Ishikawa (cell line): ENCODE measurements around the gene BSG.

Experiments used
- CEBPB ChIP-seq: IDR thresholded peaks from 2 replicates; pipeline ENCODE4 v1.6.1; 2012
- CREB1 ChIP-seq: IDR thresholded peaks from 2 replicates; pipeline ENCODE4 v1.6.1; 2012; ENCODE audit warnings: low read depth
- EGR1 ChIP-seq: IDR thresholded peaks from 2 replicates; pipeline ENCODE4 v1.6.1; 2012
- EP300 ChIP-seq: IDR thresholded peaks from 2 replicates; pipeline ENCODE4 v1.6.1; 2012; ENCODE audit warnings: borderline replicate concordance
- FOXM1 ChIP-seq: IDR thresholded peaks from 2 replicates; pipeline ENCODE4 v1.6.1; 2012; ENCODE audit warnings: low read depth, borderline replicate concordance
- MAX ChIP-seq: IDR thresholded peaks from 2 replicates; pipeline ENCODE4 v1.6.1; 2012
- NFIC ChIP-seq: IDR thresholded peaks from 2 replicates; pipeline ENCODE4 v1.6.1; 2012
- RAD21 ChIP-seq: IDR thresholded peaks from 2 replicates; pipeline ENCODE4 v1.6.1; 2012; ENCODE audit warnings: low read depth
- REST ChIP-seq: IDR thresholded peaks from 2 replicates; pipeline ENCODE4 v1.6.1; 2012; ENCODE audit warnings: low read depth, mild to moderate bottlenecking
- TAF1 ChIP-seq: IDR thresholded peaks from 2 replicates; pipeline ENCODE4 v1.6.1; 2012; ENCODE audit warnings: low read depth, mild to moderate bottlenecking
- TCF12 ChIP-seq: IDR thresholded peaks from 2 replicates; pipeline ENCODE4 v1.6.1; 2012; ENCODE audit warnings: low read depth
- TEAD4 ChIP-seq: IDR thresholded peaks from 2 replicates; pipeline ENCODE4 v1.6.1; 2012
- USF1 ChIP-seq: IDR thresholded peaks from 2 replicates; pipeline ENCODE4 v1.6.1; 2012
- YY1 ChIP-seq: IDR thresholded peaks from 2 replicates; pipeline ENCODE4 v1.6.1; 2012; ENCODE audit warnings: low read depth
- ZBTB7A ChIP-seq: IDR thresholded peaks from 2 replicates; pipeline ENCODE4 v1.6.1; 2012; ENCODE audit warnings: low read depth

Gene BSG

GRCh38 chr19:610801-611480 lies 38.5 kb downstream of the BSG start:
- TF ChIP-seq CREB1, result no peak
- TF ChIP-seq MAX, result no peak; the same call in 1 of the 2 replicates
- no peak for TF ChIP-seq USF1
- TF ChIP-seq RAD21, result peak; percentile 12; the same call in 1 of the 2 replicates
- TF ChIP-seq TEAD4, result peak; percentile 44; the same call in 1 of the 2 replicates
- no peak; the same call in 1 of the 2 replicates for TF ChIP-seq ZBTB7A
- peak; percentile 77 for TF ChIP-seq FOXM1
- peak; percentile 92 for TF ChIP-seq TCF12
- no peak for TF ChIP-seq CEBPB
- TF ChIP-seq YY1, result no peak
- no peak for TF ChIP-seq TAF1
- peak; percentile 81 for TF ChIP-seq EGR1
- peak; percentile 85 for TF ChIP-seq NFIC
- peak; percentile 92 for TF ChIP-seq EP300
- TF ChIP-seq REST, result no peak

- TF ChIP-seq TEAD4, result no peak
- TF ChIP-seq NFIC, result 0 out of 2 replicates have a peak, but pooled peaks have one; percentile 13
- TF ChIP-seq EP300, result no peak
Observed at GRCh38 chr19:611481-611868, 39.1 kb downstream of the BSG start.

- TF ChIP-seq CREB1 (no peak), RAD21 (no peak), TEAD4 (no peak)
Observed at GRCh38 chr19:612941-613340, 40.5 kb downstream of the BSG start.

GRCh38 chr19:613732-614567 lies 41.6 kb downstream of the BSG start:
- TF ChIP-seq FOXM1, result no peak
- no peak for TF ChIP-seq YY1
- TF ChIP-seq TEAD4, result no peak
- no peak for TF ChIP-seq EP300
- TF ChIP-seq NFIC, result no peak
- TF ChIP-seq EGR1, result no peak
- TF ChIP-seq REST, result no peak
- no peak for TF ChIP-seq USF1
- TF ChIP-seq TCF12, result no peak
- TF ChIP-seq CEBPB, result no peak
- TF ChIP-seq ZBTB7A, result no peak
- no peak for TF ChIP-seq CREB1
- TF ChIP-seq RAD21, result no peak
- no peak for TF ChIP-seq MAX
- no peak for TF ChIP-seq TAF1

GRCh38 chr19:615619-616018 lies 43.2 kb downstream of the BSG start:
- TF ChIP-seq ZBTB7A (no peak), EP300 (no peak), NFIC (no peak), REST (no peak), RAD21 (no peak)
